PC-9 (cell line): Measurements from ENCODE around the gene OR2AJ1. TPM values are rescaled to one million over a fixed set of nuclear protein-coding genes. Genes with fewer than 3 reads are reported as not detected.

Experiments
- BruUV-seq: library from RNA; stranded (reverse); fragments of 400-500 nt; replicated peaks from 2 replicates; lab custom pipeline; 2021; lab: Mats Ljungman, UMichigan
- CTCF ChIA-PET: fragments of 300-600 bp; sonication (Branson Sonifier 250); formaldehyde crosslinking; loops from one replicate; lab custom pipeline; 2022; ENCODE audit warnings: antibody characterized with exemption; lab: Charles Lee
- POLR2A ChIA-PET: fragments of 300-600 bp; sonication (Branson Sonifier 250); formaldehyde crosslinking; loops from one replicate; lab custom pipeline; 2022; ENCODE audit warnings: antibody characterized with exemption; ENCODE audit not compliant: unreplicated experiment; lab: Charles Lee
- DNase-seq, 2 experiments: peaks; one replicate each; pipeline versions ENCODE4 v3.0.0 to v3.0.0-alpha.2; 2015 to 2022; ENCODE audit warnings: mixed read lengths in 1 of 2
- H2AFZ ChIP-seq: fragments of 200-600 bp; sonication (generic); 2 replicates; pipeline ENCODE4 v1.8.1; 2017; ENCODE audit warnings: antibody characterized with exemption
- H3F3A ChIP-seq: fragments of 200-600 bp; sonication (generic); 2 replicates; pipeline ENCODE4 v1.8.1; 2017; ENCODE audit warnings: antibody characterized with exemption, mild to moderate bottlenecking, low read depth; ENCODE audit not compliant: insufficient read depth
- H3K27ac ChIP-seq: fragments of 200-600 bp; sonication (generic); 2 replicates; pipeline ENCODE4 v1.6.1; 2016; ENCODE audit warnings: mixed run types
- H3K27me3 ChIP-seq: fragments of 200-600 bp; sonication (generic); 2 replicates; pipeline ENCODE4 v1.6.1; 2016; ENCODE audit warnings: low read depth, mixed run types; ENCODE audit not compliant: insufficient read depth
- H3K36me3 ChIP-seq: fragments of 200-600 bp; sonication (generic); 2 replicates; pipeline ENCODE4 v1.6.1; 2016; ENCODE audit warnings: low read depth, mixed run types
- H3K4me1 ChIP-seq: fragments of 200-600 bp; sonication (generic); replicated peaks from 2 replicates; pipeline ENCODE4 v1.6.1; 2016; ENCODE audit warnings: mixed run types; ENCODE audit not compliant: insufficient read depth
- H3K4me2 ChIP-seq: fragments of 200-600 bp; sonication (generic); 2 replicates; pipeline ENCODE4 v1.6.1; 2017; ENCODE audit warnings: mixed run types
- H3K4me3 ChIP-seq: fragments of 200-600 bp; sonication (generic); 2 replicates; pipeline ENCODE4 v1.6.1; 2016; ENCODE audit warnings: mixed run types
- H3K79me2 ChIP-seq: fragments of 200-600 bp; sonication (generic); 2 replicates; pipeline ENCODE4 v1.6.1; 2017; ENCODE audit warnings: low read depth, mixed run types
- H3K9me2 ChIP-seq: fragments of 200-600 bp; sonication (generic); 2 replicates; pipeline ENCODE4 v1.8.1; 2017; ENCODE audit warnings: mild to moderate bottlenecking; ENCODE audit not compliant: insufficient read depth
- H3K9me3 ChIP-seq: fragments of 200-600 bp; sonication (generic); 2 replicates; pipeline ENCODE4 v1.8.1; 2016; ENCODE audit warnings: low read depth; ENCODE audit not compliant: insufficient read depth
- H4K20me1 ChIP-seq: fragments of 200-600 bp; sonication (generic); 2 replicates; pipeline ENCODE4 v1.8.1; 2017; ENCODE audit not compliant: insufficient read depth
- CTCF ChIP-seq: fragments of 200-600 bp; sonication (generic); conservative IDR thresholded peaks from 2 replicates; pipeline ENCODE4 v1.6.1; 2017; ENCODE audit warnings: mixed run types, antibody characterized with exemption, mild to moderate bottlenecking, moderate library complexity
- EZH2 ChIP-seq: fragments of 200-600 bp; sonication (generic); IDR thresholded peaks from 2 replicates; pipeline ENCODE4 v1.8.0; 2017; ENCODE audit warnings: antibody characterized with exemption, low read depth
- intact Hi-C: fragments of 100-400 bp; cut with micrococcal nuclease; formaldehyde crosslinking; loops from one replicate; pipeline ENCODE4 v1.10.0; 2022; ENCODE audit not compliant: unreplicated experiment
- total RNA-seq: library from RNA; stranded (reverse); gene quantifications from 2 replicates; pipeline ENCODE4 v1.2.3, GENCODE V29; 2021

Gene OR2AJ1
- total RNA-seq, 1 experiment from 2014 or later, result not detected

- no peak within 1 kb of the TSS for H3K27ac ChIP-seq
- DNase-seq, result no peak
- no peak within 1 kb of the TSS for H2AFZ ChIP-seq
- intact Hi-C loops, result no loop called here
- ChIA-PET POLR2A (no interaction called here), CTCF (no interaction called here)
- no TSS peak for BruUV-seq
- TF ChIP-seq EZH2 (no peak), CTCF (no peak)
- H3K4me1 ChIP-seq, result no peaks in the 10 kb centered on the region
- H4K20me1 ChIP-seq, result no peaks in the 10 kb centered on the region
- H3K79me2 ChIP-seq, result no peaks in the 10 kb centered on the region
- H3K36me3 ChIP-seq, result no peaks in the 10 kb centered on the region
- no peaks in the 10 kb centered on the region for H3F3A ChIP-seq
- no peak within 1 kb of the TSS for H3K4me2 ChIP-seq
- H3K9me2 ChIP-seq, result no peaks in the 10 kb centered on the region
- no peak within 1 kb of the TSS for H3K4me3 ChIP-seq
- H3K27me3 ChIP-seq, result no peaks in the 10 kb centered on the region
- no peaks in the 10 kb centered on the region for H3K9me3 ChIP-seq
Observed at GRCh38 chr1:247895163-247895637, 29.5 kb upstream of the OR2AJ1 start, which contains the start of gene OR2W3. OR2W3 (plus strand) TSS chr1:247895587; CDS start chr1:247895587, 0 bp downstream.

GRCh38 chr1:247895976-247896375 is 28.7 kb upstream of the OR2AJ1 start:
- no TSS peak for BruUV-seq
- Histone ChIP-seq H3K4me1 (no peaks in the 10 kb centered on the region), H3K27ac (no peak overlapping the region), H3K27me3 (no peaks in the 10 kb centered on the region), H2AFZ (no peak overlapping the region), H3K36me3 (no peaks in the 10 kb centered on the region), H3K4me2 (no peak overlapping the region), H3K9me3 (no peaks in the 10 kb centered on the region), H3K9me2 (no peaks in the 10 kb centered on the region), H3K79me2 (no peaks in the 10 kb centered on the region), H3F3A (no peaks in the 10 kb centered on the region), H3K4me3 (no peak overlapping the region), H4K20me1 (no peaks in the 10 kb centered on the region)
- ChIA-PET POLR2A (no interaction called here), CTCF (no interaction called here)
- intact Hi-C loops, result no loop called here
- no peak for DNase-seq
- no peak for TF ChIP-seq EZH2
- no peak for TF ChIP-seq CTCF

- H3K4me1 ChIP-seq, result no peaks in the 10 kb centered on the region
- DNase-seq, result no peak
- no peak overlapping the region for H3K4me2 ChIP-seq
- H3K27ac ChIP-seq, result no peak overlapping the region
- no peak overlapping the region for H3K4me3 ChIP-seq
- H3F3A ChIP-seq, result no peaks in the 10 kb centered on the region
- ChIA-PET CTCF (no interaction called here), POLR2A (no interaction called here)
- TF ChIP-seq CTCF (no peak), EZH2 (no peak)
- no peaks in the 10 kb centered on the region for H4K20me1 ChIP-seq
- no peaks in the 10 kb centered on the region for H3K9me2 ChIP-seq
- no TSS peak for BruUV-seq
- no peaks in the 10 kb centered on the region for H3K79me2 ChIP-seq
- H2AFZ ChIP-seq, result no peak overlapping the region
- H3K27me3 ChIP-seq, result no peaks in the 10 kb centered on the region
- no peaks in the 10 kb centered on the region for H3K36me3 ChIP-seq
- intact Hi-C loops, result no loop called here
- no peaks in the 10 kb centered on the region for H3K9me3 ChIP-seq
Observed at GRCh38 chr1:247904122-247904521, 20.6 kb upstream of the OR2AJ1 start.
